GM12801 (cell line): ENCODE results near the gene ATF6.

Source experiments
- TF ChIP-seq, protein P1 (sequence below): IDR thresholded peaks from one replicate; pipeline ENCODE4 v1.5.1; 2011; ENCODE audit warnings: control low read depth; ENCODE audit not compliant: insufficient read length; ENCODE audit errors: extremely low read depth

The ATF6 gene

DNA sequence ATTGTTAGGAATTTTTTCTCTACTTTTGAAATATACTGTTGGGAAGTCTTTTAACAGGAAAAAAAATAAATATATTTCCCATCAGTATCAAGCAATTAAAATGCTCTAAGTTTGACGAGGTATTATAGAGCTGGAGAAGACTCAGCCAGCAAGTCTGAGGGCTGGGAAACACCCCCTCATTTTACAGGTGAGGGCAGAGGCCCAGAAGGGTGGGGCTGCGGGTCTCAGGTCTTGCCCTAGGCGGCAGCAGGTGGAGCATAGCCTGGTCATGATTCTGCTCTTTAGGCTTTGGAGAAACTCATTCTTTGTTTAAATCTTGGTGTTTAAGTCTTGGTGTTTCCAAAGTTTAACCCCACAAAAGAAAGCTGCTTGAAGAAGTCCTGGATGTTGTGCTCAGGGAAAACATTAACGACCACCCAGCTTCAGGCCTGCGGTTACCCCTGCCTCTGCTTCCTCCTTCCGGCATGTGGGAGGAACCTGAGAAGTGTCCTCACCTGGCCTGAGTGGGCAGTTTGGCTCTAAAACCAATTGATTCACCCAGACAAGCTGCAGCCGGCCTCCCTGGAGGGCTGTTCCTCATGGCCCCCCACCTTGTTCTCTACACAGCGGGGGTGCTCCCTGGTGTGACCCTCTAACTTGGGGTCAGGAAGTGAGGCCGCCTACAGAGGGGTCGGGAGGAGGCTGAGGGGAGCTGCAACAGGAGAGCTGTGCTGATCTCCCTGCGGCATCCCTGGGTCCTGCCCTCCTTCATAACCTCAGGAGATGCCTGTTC, 215.8 kb downstream of the ATF6 start:
- TF ChIP-seq, protein P1, sequence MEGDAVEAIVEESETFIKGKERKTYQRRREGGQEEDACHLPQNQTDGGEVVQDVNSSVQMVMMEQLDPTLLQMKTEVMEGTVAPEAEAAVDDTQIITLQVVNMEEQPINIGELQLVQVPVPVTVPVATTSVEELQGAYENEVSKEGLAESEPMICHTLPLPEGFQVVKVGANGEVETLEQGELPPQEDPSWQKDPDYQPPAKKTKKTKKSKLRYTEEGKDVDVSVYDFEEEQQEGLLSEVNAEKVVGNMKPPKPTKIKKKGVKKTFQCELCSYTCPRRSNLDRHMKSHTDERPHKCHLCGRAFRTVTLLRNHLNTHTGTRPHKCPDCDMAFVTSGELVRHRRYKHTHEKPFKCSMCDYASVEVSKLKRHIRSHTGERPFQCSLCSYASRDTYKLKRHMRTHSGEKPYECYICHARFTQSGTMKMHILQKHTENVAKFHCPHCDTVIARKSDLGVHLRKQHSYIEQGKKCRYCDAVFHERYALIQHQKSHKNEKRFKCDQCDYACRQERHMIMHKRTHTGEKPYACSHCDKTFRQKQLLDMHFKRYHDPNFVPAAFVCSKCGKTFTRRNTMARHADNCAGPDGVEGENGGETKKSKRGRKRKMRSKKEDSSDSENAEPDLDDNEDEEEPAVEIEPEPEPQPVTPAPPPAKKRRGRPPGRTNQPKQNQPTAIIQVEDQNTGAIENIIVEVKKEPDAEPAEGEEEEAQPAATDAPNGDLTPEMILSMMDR, result no peak

DNA sequence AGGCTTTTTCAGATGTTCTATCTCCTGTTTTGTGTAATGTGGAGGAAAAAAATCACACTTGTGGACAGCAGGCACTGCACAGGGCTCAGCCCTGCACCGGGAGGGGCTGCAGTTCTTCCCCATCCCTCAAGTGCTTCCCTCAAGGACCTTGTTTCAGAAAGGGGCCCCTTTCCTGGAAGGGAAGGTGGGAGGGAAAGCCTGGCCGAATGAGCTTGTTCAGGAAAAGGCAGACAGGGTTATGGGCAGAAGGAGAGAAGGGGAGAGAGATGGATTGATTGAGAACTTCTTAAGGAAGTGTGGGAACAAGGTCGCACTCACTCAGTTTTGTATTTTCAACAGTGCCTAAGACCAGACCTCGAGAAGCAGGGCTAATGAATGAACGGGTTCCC, 216.4 kb downstream of the ATF6 start:
- TF ChIP-seq, protein P1, result no peak

DNA sequence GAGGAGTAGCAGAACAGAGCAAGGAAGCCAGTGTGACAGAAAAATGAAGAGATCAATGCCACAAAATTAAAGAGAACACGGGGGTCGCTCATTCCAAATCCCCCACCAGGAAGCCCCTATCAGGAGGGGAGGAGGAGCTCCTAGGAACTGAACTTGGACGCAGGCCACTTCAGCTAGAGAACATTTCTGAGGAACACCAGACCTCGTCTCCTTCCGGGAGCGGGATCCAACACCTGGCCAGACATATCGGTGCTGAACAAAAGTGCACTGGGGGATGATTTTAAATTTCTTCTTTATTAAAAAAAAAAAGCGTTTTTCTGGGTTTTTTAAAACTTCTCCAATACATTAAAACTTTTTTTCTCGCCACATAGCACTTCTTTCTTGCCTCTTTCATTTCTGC, 216.8 kb downstream of the ATF6 start:
- TF ChIP-seq, protein P1, result no peak

DNA sequence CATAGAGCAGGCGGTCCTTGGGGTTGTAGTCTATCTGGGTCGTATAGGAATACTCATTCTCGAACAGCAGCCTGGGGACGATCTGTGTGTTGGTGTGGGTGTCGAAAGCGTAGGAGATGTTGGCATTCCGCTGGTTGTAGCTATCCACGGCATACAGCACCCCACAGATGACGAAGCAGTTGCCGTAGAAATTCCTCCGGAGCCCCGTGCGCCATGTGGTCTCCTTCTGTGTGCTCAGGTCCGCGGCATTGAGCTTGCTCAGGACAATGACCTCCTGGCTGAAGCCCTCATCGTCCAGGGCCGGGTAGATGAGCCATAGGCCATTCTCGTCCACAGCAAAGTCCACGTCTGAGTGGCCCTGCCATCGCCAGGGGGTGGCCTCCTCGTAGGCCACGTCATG, 217.6 kb downstream of the ATF6 start:
- TF ChIP-seq, protein P1, result no peak

DNA sequence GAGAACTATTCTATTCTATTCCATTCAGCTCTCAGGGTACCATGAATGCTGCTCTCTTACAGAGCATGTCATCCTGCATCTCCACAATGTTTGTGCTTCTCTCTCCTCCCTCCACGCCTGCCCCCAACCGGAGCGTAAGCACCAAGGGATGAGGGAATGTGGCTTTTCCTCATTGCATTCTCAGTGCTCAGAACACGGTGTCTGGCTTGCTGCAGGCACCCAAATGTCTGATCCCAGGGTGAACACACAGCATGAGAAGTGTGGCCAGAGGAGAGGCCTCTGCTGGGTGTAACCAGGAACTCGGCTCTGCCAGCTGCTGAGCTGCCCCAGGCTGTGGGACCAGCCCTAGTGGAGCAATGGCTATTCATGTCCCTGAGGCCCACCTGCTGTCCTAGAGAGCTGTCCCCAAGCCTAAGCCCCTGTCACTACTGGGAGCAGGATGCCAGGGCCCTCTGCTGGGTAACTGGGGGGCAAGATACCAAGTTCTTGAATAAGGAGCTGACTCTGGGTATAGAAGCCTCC, 219.2 kb downstream of the ATF6 start:
- TF ChIP-seq, protein P1, result no peak

DNA sequence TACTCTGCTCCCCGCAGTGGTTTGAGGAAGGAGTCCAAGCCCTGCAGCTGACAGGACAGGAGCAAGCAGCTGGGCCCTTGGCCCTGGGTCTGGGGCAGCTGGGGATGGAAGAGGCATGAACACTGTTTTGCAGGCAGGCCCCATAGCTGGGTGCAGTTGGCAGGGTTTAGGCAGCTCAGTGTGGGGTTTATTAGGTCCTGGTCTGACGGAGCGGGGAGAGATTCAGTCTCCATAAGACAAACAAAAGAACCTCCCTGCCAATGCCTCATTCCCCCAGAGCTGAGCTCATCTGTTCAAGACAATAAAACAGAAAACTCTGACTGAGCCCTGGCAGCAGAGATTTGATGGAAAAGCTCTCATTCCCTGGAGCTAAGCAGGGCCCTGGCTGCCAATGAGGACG, 220.2 kb downstream of the ATF6 start:
- TF ChIP-seq, protein P1, result no peak

DNA sequence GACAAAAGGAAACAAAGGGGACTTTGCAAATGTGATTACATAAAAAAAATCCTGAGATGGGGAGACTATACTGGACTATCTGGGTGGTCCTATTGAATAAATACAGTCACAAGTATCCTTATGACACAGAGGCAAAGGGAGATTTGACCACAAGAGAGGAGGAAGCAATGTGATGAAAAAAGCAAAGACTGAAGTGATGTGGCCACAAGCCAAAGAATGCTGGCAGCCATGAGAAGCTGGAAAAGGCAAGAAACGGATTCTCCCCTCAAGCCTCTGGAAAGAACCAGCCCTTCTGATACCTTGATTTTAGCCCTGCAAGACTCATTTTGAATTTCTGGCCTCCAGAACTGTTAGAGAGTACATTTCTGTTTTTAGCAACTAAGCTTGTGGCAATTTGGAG, 221.2 kb downstream of the ATF6 start:
- TF ChIP-seq, protein P1, result no peak
